GM12801 (cell line): ENCODE data around the gene EFHD1.

Experiments used
- TF ChIP-seq, protein P1 (sequence below): IDR thresholded peaks from one replicate; pipeline ENCODE4 v1.5.1; 2011; ENCODE audit warnings: control low read depth; ENCODE audit not compliant: insufficient read length; ENCODE audit errors: extremely low read depth

The EFHD1 gene

DNA sequence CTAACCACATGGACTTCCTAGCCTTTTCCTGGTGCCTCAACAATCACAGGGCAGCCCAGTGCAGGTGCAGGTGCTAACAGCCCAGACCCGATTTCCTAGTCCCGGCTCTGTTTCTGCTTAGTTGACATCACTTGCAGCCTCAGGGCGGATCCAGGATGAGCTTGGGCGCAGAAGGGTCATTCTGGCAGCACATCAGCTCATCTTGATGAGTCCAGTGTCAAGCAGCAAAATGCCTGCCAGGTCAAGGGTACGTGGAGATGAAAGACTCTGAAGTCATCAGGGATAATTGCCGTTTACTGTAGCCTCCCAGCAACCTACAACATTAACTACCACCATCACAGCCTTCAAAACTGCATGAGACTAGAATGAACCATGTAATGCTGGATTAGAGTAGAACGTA, 39.4 kb upstream of the EFHD1 start:
- TF ChIP-seq, protein P1, sequence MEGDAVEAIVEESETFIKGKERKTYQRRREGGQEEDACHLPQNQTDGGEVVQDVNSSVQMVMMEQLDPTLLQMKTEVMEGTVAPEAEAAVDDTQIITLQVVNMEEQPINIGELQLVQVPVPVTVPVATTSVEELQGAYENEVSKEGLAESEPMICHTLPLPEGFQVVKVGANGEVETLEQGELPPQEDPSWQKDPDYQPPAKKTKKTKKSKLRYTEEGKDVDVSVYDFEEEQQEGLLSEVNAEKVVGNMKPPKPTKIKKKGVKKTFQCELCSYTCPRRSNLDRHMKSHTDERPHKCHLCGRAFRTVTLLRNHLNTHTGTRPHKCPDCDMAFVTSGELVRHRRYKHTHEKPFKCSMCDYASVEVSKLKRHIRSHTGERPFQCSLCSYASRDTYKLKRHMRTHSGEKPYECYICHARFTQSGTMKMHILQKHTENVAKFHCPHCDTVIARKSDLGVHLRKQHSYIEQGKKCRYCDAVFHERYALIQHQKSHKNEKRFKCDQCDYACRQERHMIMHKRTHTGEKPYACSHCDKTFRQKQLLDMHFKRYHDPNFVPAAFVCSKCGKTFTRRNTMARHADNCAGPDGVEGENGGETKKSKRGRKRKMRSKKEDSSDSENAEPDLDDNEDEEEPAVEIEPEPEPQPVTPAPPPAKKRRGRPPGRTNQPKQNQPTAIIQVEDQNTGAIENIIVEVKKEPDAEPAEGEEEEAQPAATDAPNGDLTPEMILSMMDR = no peak

DNA sequence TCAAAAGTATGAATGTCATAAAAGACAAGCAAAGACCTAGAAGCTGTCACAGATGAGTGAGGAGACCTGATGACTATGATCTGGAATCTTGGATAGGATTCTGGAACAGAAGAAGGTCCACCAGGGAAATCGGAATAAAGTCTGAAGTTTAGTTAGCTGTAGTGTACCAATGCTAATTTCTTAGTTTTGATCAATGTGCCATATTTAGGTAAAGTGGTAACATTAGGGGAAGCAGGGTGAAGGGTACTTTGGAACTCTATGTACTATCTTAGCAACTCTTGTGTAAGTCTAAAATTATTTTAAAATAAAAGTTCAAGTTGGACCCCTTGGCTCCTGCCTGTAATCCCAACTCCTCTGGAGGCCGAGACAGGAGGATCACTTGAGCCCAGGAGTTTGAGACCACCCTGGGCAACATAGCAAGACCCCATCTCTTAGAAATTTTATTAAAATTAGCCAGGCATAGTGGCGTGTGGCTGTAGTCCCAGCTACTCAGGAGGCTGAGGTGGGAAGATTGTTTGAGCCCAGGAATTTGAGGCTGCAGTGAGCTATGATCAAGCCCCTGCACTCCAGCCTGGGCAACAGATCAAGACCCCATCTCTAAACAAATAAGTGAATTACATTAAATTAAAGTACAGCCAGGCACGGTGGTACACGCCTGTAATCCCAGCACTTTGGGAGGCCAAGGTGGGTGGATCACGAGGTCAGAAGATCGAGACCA, 35.9 kb upstream of the EFHD1 start:
- TF ChIP-seq, protein P1 = no peak

DNA sequence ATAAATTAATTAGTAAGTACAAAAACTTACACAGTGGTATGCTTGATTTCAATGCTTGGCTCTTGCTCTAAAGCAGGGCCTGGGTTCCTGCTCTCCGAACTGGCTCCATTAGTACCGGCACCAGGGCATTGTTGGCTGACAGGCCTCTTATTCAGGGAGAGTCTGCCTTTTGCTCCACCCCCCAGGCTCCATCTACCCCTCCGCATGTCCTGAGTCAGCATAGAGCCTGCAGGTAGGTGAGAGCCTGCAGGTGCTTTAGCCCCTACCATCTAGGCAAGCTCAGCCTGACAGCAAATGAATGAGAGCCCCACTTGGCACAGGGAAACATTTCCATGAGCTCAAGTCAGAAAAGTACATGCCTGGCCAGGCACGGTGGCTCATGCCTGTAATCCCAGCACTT, 35.1 kb upstream of the EFHD1 start:
- TF ChIP-seq, protein P1 = no peak

DNA sequence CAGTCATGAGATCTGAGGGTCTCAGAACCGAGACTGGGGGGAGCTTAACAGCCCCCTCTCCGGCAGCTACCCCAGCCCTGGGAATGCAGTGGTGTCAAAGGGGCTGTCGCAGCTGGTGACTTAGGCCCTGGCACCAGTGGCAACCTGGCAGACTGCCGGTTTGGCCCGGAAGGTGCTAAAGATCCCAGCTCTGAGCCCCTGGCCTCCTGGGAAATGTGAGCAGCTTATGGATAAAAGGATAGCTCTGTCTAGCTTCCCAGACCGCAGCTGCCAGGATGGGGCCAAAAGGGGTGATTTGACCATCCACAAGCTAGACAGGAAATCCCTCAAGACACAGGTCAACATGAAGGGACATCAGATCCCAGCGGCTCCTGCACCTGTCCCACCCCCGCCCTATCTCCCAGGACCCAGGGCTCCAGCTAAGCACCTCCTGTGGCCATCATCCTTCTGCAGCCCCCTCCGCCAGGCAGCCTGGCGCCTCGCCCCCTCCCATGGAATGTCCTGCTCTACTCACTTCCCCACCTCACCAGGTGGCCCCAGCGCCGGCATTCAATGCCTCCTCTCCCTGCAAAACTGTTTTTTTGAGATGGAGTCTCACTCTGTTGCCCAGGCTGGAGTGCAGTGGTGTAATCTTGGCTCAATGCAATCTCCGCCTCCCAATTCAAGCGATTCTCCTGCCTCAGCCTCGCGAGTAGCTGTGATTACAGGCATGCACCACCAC, 33.2 kb upstream of the EFHD1 start:
- TF ChIP-seq, protein P1 = no peak

DNA sequence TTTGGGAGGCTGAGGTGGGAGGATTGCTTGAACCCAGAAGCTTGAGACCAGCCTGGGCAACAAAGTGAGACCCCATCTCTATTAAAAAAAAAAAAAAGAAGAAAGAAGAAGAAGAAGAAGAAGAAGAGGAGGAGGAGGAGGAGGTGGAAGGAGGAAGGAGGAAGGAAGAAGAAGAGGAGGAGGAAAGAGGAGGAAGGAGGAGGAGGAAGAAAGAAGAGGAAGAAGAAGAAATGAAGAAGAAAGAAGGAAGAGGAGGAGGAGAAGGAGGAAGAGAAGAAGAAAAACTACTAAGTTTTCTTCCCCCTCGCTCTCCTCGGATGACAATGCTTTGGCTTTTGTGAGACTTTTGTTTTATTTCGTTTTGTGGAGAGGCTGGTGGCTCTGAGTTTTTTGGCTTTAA, 30.1 kb upstream of the EFHD1 start:
- TF ChIP-seq, protein P1 = no peak

DNA sequence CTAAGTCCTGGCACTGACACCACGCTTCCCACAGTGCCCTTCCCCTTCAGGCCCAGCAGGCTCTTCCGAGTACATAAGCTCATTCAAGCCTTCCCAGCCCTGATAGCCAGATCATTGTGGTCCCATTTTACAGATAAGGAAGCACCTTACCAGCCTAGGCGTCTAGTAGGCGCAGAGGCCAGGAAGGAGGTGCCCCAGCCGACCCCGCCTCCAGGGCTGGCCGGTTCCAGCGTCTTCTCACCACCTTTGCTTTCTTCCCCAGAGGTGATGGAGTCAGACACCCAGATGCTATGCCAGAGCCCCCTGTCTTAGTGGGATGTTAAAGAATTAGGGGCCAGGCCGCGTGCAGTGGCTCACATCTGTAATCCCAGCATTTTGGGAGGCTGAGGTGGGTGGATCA, 28.9 kb upstream of the EFHD1 start:
- TF ChIP-seq, protein P1 = no peak

DNA sequence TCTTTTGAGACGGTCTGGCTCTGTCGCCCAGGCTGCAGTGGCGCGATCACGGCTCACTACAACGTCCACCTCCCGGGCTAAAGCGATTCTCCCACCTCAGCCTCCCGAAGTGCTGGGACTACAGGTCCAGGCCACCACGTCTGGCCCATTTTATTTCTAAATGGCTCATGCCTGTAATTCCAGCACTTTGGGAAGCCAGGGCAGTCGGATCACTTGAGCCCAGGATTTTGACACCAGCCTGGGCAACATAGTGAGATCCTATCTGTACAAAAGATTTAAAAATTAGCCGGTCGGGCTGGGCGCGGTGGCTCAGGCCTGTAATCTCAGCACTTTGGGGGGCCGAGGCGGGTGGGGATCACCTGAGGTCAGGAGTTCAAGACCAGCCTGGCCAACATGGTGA, 26.4 kb upstream of the EFHD1 start:
- TF ChIP-seq, protein P1 = no peak
